Effector memory CD4-positive, alpha-beta T cell (primary cell): ENCODE measurements around the gene MEGF11.

Experiments used
- DNase-seq, 3 donors: peaks; one replicate each; pipeline ENCODE4 v3.0.0-alpha.2; 2020
- H3K27ac ChIP-seq: 2 replicates; pipeline ENCODE4 v1.7.0; 2013; ENCODE audit warnings: mild to moderate bottlenecking, low read length, moderate library complexity; ENCODE audit not compliant: insufficient read depth, poor library complexity, severe bottlenecking
- H3K27me3 ChIP-seq: replicated peaks from 2 replicates; pipeline ENCODE4 v1.7.0; 2013; ENCODE audit warnings: mild to moderate bottlenecking, low read length; ENCODE audit not compliant: insufficient read depth, control insufficient read depth, poor library complexity, severe bottlenecking
- H3K36me3 ChIP-seq: 2 replicates; pipeline ENCODE4 v1.7.0; 2013; ENCODE audit warnings: mild to moderate bottlenecking, low read length, moderate library complexity; ENCODE audit not compliant: control insufficient read depth, insufficient read depth
- H3K4me1 ChIP-seq: 2 replicates; pipeline ENCODE4 v1.7.0; 2013; ENCODE audit warnings: low read length, mild to moderate bottlenecking; ENCODE audit not compliant: control insufficient read depth, insufficient read depth, poor library complexity, severe bottlenecking
- H3K4me3 ChIP-seq: 2 replicates; pipeline ENCODE4 v1.7.0; 2013; ENCODE audit warnings: low read length, low read depth, mild to moderate bottlenecking; ENCODE audit not compliant: insufficient read depth, poor library complexity, severe bottlenecking
- H3K9me3 ChIP-seq: 2 replicates; pipeline ENCODE4 v1.7.0; 2013; ENCODE audit warnings: mild to moderate bottlenecking, low read length, moderate library complexity; ENCODE audit not compliant: control insufficient read depth

The MEGF11 gene

DNA sequence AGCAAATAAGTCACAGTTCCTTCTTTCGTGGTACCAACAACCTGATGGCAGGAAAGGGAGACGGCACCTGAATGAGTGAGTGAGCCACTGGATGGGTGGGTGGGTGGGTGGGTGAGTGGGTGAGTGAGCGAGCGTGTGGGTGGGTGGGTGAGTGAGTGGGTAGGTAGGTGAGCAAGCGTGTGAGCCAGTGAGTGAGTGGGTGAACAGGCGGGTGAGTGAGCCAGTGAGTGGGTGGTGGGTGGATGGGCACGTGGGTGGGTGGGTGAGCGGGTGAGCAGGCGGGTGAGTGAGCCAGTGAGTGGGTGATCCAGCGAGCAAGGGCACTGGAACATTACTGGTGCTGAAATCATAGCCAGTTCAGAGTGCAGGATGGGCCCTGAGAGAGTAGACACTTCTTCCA, 152.8 kb downstream of the MEGF11 start:
- Histone ChIP-seq H3K36me3 (no peaks in the 10 kb centered on the region), H3K4me3 (no peak overlapping the region), H3K9me3 (no peaks in the 10 kb centered on the region), H3K4me1 (no peaks in the 10 kb centered on the region), H3K27ac (no peak overlapping the region), H3K27me3 (no peaks in the 10 kb centered on the region)
- no peak for DNase-seq

GRCh38 chr15:66099950-66100671, 153.4 kb downstream of the MEGF11 start:
- H3K4me1 ChIP-seq, result no peaks in the 10 kb centered on the region
- H3K27me3 ChIP-seq, result no peaks in the 10 kb centered on the region
- no peaks in the 10 kb centered on the region for H3K36me3 ChIP-seq
- no peak for DNase-seq
- no peak overlapping the region for H3K4me3 ChIP-seq
- H3K9me3 ChIP-seq, result no peaks in the 10 kb centered on the region
- no peak overlapping the region for H3K27ac ChIP-seq

DNA sequence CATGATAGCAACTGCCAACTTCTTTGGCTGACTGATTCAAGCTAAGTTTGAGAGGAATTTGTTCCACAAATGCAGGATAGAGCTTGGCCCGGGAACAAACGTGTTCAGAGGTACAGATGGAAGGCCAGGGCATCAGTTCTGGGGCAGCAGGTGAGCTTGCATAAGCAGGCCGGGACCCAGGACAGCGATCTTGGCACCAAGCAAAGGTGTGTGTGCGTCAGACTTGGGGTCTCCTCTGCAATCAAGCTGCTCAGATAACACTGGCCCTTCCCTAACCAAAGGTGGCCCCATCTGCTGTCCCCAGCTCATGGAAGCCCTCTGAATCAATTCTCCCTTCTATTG, 155.6 kb downstream of the MEGF11 start:
- Histone ChIP-seq H3K4me1 (no peaks in the 10 kb centered on the region), H3K27ac (no peak overlapping the region), H3K36me3 (no peaks in the 10 kb centered on the region), H3K27me3 (no peaks in the 10 kb centered on the region), H3K4me3 (no peak overlapping the region), H3K9me3 (no peaks in the 10 kb centered on the region)
- DNase-seq, result no peak

GRCh38 chr15:66097151-66098021, 156.2 kb downstream of the MEGF11 start:
- H3K9me3 ChIP-seq, result no peaks in the 10 kb centered on the region
- H3K27me3 ChIP-seq, result no peaks in the 10 kb centered on the region
- H3K27ac ChIP-seq, result no peak overlapping the region

GRCh38 chr15:66096688-66097058, 156.9 kb downstream of the MEGF11 start:
- H3K9me3 ChIP-seq, result no peaks in the 10 kb centered on the region
- no peaks in the 10 kb centered on the region for H3K27me3 ChIP-seq
- DNase-seq, result no peak
- no peak overlapping the region for H3K27ac ChIP-seq
- no peaks in the 10 kb centered on the region for H3K4me1 ChIP-seq
- H3K4me3 ChIP-seq, result no peak overlapping the region
- no peaks in the 10 kb centered on the region for H3K36me3 ChIP-seq

More at GRCh38 chr15:66097151-66098021, 156.2 kb downstream of the MEGF11 start:
- H3K4me3 ChIP-seq, result no peak overlapping the region
- H3K4me1 ChIP-seq, result no peaks in the 10 kb centered on the region
- no peak for DNase-seq
- H3K36me3 ChIP-seq, result no peaks in the 10 kb centered on the region

DNA sequence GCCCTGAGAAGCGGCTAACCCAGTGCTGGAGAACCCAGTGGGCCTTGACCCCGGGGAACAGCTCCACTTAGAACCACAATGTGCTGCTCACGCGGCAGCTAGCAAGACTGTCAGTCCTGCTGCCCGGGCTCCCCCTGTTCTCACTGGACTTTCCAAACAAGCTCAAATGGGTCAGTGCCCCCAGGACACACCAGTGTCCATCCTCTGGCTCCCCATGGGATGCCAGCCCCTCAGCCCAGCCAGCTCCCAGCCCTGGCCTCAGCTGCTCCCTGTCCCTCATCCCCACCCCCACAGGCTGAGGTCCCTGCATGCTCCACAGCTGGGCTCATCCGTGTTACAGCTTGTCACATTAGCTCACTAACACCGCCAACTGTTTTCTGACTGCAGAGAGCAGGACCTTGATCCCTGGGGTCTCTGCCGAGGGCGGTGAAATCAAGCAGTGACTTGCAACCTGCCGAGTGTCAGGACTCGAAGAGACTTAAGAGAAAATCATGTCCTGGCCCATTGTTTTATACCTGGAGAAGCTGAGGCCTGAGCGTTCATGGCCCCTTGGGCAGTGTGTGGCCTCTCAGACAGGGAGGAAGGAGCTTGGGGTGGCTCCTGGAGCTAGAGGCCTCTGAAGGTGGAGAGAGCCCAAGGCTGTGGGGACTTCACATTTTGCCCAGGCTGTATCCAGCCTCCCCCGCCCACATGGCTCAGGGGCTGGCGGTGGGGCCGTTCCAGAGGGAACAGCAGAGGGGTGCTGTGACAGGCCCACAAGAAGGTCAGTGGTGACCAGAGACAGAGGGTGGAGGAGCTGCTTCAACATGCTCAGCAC, 157.5 kb downstream of the MEGF11 start:
- no peak for DNase-seq
- H3K36me3 ChIP-seq, result no peaks in the 10 kb centered on the region

GRCh38 chr15:66094331-66094730, 159.2 kb downstream of the MEGF11 start:
- H3K27me3 ChIP-seq, result no peaks in the 10 kb centered on the region
- DNase-seq, result no peak

More for the DNA sequence above, 157.5 kb downstream of the MEGF11 start:
- Histone ChIP-seq H3K27me3 (no peaks in the 10 kb centered on the region), H3K9me3 (no peaks in the 10 kb centered on the region), H3K4me3 (no peak overlapping the region), H3K27ac (no peak overlapping the region), H3K4me1 (no peaks in the 10 kb centered on the region)

DNA sequence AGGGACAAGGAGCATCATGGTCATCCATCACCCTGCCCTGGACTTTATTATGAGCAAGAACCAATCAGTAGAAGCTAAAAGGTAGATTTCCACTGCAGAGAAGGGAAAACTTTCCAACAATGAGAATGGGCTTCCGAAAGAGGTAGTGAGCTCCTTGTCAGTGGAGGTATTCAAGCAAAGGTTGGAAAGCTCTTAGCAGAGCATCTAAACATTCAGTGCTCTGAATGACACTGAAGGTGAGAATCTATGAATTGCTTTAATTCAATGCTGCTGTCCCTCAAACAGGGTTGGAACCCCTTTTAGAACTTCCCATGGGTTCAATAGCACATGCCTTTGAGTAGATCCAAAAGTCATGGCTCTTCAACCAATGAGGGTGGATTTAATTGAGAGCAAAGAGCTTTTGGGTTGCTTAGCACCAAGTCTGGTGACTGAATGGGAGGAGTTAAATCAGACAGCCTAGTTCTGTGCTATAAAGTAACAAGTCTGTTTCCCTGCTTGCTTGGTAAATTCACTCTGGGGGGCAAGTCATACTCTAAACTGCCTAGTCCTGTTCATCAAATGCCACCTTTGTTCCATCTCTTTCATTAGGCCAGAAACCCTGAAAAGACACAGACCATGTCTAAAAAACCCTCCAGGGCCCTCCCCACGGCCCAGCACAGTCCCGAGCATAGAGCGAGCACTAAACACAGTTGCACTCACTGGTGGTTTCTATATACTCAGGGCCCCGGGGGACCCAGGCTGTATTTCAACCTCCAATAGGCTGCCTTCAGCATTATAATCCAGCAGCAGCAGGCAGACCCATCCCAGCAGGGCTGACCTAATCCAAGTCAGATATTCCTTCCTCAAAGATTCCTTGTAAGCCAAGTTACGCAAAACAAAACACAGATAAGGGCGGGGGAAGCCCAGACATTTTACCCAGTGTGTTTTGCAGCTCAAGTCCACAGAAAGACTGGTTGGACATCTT, 161.2 kb downstream of the MEGF11 start:
- no peaks in the 10 kb centered on the region for H3K9me3 ChIP-seq
- H3K4me1 ChIP-seq, result no peaks in the 10 kb centered on the region
- H3K27ac ChIP-seq, result no peak overlapping the region
- DNase-seq, result no peak
- no peak overlapping the region for H3K4me3 ChIP-seq
- H3K36me3 ChIP-seq, result no peaks in the 10 kb centered on the region
- H3K27me3 ChIP-seq, result no peaks in the 10 kb centered on the region

More at GRCh38 chr15:66094331-66094730, 159.2 kb downstream of the MEGF11 start:
- no peaks in the 10 kb centered on the region for H3K36me3 ChIP-seq
- no peaks in the 10 kb centered on the region for H3K4me1 ChIP-seq
- H3K9me3 ChIP-seq, result no peaks in the 10 kb centered on the region
- no peak overlapping the region for H3K4me3 ChIP-seq
- H3K27ac ChIP-seq, result no peak overlapping the region

DNA sequence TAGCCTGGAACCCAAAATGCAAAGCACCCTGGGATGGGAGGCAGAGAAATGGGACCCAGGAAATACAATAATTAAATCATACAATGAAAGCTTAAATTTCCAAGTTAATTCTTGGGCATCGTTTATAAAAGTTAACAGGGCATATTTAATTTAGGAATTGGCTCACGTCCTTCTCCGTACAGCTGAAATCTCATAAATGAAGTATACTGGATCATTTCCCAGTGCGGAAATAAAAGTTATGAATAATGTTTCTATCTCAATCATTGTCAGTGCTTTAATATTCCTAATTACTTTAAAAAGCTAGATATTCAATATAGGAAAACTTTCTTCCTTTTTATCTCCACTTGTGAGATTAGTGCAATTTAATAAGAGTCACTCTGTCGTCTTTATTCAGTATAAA, 164.0 kb downstream of the MEGF11 start:
- Histone ChIP-seq H3K27me3 (no peaks in the 10 kb centered on the region), H3K36me3 (no peaks in the 10 kb centered on the region), H3K9me3 (no peaks in the 10 kb centered on the region), H3K4me3 (no peak overlapping the region), H3K27ac (no peak overlapping the region), H3K4me1 (no peaks in the 10 kb centered on the region)
- DNase-seq, result no peak
